IPS DF 6.9 (cell line): ENCODE measurements around the gene CCP110.

Experiments
- DNase-seq: peaks from one replicate; pipeline ENCODE4 v3.0.0-alpha.2; 2013; ENCODE audit warnings: low read depth, low spot score
- H3K27ac ChIP-seq: one replicate; pipeline ENCODE4 v1.5.1; 2013; ENCODE audit warnings: low read length, control low read depth
- H3K27me3 ChIP-seq: 2 replicates; pipeline ENCODE4 v1.6.1; 2013; ENCODE audit warnings: mild to moderate bottlenecking, low read length; ENCODE audit not compliant: control insufficient read depth, insufficient read depth
- H3K36me3 ChIP-seq: 2 replicates; pipeline ENCODE4 v1.6.1; 2013; ENCODE audit warnings: low read length; ENCODE audit not compliant: control insufficient read depth, insufficient read depth
- H3K4me1 ChIP-seq: 2 replicates; pipeline ENCODE4 v1.6.1; 2013; ENCODE audit warnings: low read length; ENCODE audit not compliant: control insufficient read depth, insufficient read depth
- H3K4me3 ChIP-seq: 2 replicates; pipeline ENCODE4 v1.5.1; 2013; ENCODE audit warnings: mild to moderate bottlenecking, low read length
- H3K9me3 ChIP-seq: 2 replicates; pipeline ENCODE4 v1.6.1; 2013; ENCODE audit warnings: low read length, inconsistent platforms; ENCODE audit not compliant: control insufficient read depth, insufficient read depth
- WGBS: extraction: QIAGEN DNeasy Blood & Tissue Kit; methylation state at CpG from one replicate; pipeline ENCODE4 v1.1.7; 2013; ENCODE audit warnings: mixed read lengths, missing lambda C conversion rate; ENCODE audit not compliant: insufficient read length, insufficient coverage; 5-methylcytosine and 5-hydroxymethylcytosine counted together

Gene CCP110

DNA sequence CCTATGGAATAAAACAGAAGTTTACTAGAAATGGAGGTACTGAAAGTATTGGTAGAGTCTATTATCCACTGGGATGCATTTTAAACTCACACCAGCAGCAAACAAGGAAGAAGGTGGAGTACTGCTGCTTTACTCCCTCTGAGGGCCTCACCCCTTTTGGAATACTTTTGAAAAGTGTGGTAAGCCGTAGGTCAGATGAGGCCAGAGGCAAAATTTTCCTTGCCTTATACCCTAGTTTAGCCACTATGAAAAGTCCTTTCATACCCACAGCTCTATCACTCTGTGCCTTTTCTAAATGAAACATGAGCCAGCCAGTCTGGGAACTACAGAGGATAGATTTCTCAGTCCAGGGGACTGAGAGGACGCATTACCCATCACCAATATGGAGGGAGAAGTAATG, 15.9 kb upstream of the CCP110 start:
- DNase-seq = no peak
- no peaks in the 10 kb centered on the region for H3K27me3 ChIP-seq
- peaks cover 14% of the 10 kb centered on the region; the same call in 1 of the 2 replicates for H3K36me3 ChIP-seq
- whole genome bisulfite sequencing = no CpG with 5 or more reads among the region's 2 CpGs
- no peak overlapping the region for H3K27ac ChIP-seq
- H3K9me3 ChIP-seq = no peaks in the 10 kb centered on the region
- H3K4me1 ChIP-seq = no peaks in the 10 kb centered on the region
- H3K4me3 ChIP-seq = no peak overlapping the region

DNA sequence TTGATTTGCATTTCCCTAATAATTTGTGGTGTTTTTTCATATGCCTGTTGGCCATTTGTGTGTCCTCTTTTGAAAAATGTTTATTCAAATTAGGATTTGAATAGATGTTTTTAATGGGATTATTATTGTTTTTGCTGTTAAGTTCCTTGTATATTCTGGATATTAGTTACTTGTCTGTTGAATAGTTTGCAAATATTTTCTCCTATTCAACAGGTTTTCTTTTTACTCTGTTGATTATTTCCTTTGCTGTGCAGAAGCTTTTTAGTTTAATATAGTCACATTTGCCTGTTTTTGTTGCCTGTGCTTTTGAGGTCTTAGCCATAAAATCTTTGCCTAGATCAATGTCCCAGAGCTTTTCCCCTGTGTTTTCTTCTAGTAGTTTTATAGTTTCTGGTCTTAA, 11.4 kb upstream of the CCP110 start:
- Histone ChIP-seq H3K27me3 (no peaks in the 10 kb centered on the region), H3K4me1 (no peaks in the 10 kb centered on the region), H3K36me3 (peaks cover 8% of the 10 kb centered on the region; the same call in 1 of the 2 replicates), H3K4me3 (no peak overlapping the region), H3K27ac (no peak overlapping the region), H3K9me3 (no peaks in the 10 kb centered on the region)
- DNase-seq = no peak

GRCh38 chr16:19513377-19514053, 10.2 kb upstream of the CCP110 start:
- H3K4me3 ChIP-seq = no peak overlapping the region
- no peak overlapping the region for H3K27ac ChIP-seq
- no peaks in the 10 kb centered on the region for H3K27me3 ChIP-seq
- WGBS = no CpG with 5 or more reads among the region's 4 CpGs
- no peaks in the 10 kb centered on the region for H3K9me3 ChIP-seq
- H3K4me1 ChIP-seq = no peaks in the 10 kb centered on the region
- peaks cover 8% of the 10 kb centered on the region; the same call in 1 of the 2 replicates for H3K36me3 ChIP-seq
- DNase-seq = no peak

DNA sequence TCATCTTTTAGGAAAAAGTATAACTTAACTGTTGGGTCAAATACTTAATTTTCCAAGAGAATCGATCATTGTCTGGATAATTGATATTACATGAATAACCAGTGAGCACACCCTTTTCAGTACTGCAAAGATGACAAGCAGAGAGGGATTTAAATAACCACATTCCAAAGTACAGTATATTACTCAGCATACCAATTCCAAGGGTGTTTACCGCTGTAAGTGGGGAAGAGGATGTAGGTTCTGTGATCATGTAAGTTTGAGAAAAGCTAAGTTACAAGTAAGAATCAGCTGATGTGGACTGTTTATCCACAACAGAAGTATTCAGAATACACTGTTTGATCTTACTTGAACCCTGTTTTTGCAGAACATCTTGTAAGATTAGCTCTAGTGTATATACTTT, 8.0 kb upstream of the CCP110 start:
- peaks cover 8% of the 10 kb centered on the region; the same call in 1 of the 2 replicates for H3K36me3 ChIP-seq
- no peak overlapping the region for H3K27ac ChIP-seq

DNA sequence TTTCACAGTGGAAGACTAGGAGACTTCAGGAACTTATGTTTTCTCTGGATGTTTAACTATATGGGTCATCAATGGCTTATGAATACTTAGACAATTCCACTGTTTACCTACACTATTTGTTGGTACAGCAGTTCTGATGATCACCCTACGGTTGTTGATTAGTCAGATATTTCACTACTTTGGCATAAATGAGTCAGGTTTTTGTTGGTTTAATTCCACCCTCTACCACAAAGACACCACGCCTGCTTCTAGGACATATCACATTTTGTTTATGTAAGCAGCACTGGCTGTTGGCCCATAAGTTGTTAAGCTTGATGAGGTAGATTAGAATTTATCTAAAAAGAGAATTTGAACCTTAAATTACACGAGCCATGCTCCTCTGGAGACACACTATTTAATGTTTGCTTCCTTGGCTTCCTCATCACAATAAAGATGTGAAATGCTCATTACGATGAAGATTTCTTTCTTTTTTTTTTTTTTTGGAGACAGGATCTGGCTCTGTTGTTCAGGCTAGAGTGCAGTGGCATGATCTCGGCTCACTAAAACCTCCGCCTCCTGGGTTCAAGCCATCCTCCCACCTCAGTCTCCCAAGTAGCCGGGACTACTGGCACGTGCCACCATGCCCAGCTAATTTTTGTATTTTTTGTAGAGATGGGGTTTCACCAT, 6.2 kb upstream of the CCP110 start:
- H3K27ac ChIP-seq = no peak overlapping the region
- no peaks in the 10 kb centered on the region for H3K9me3 ChIP-seq
- peaks cover 3% of the 10 kb centered on the region; the same call in 1 of the 2 replicates for H3K4me1 ChIP-seq
- H3K27me3 ChIP-seq = no peaks in the 10 kb centered on the region
- WGBS = no CpG with 5 or more reads among the region's 8 CpGs
- no peak overlapping the region for H3K4me3 ChIP-seq
- H3K36me3 ChIP-seq = peaks cover 8% of the 10 kb centered on the region; the same call in 1 of the 2 replicates
- no peak for DNase-seq

More for the DNA sequence above, 8.0 kb upstream of the CCP110 start:
- H3K4me3 ChIP-seq = no peak overlapping the region
- H3K4me1 ChIP-seq = no peaks in the 10 kb centered on the region
- no peak for DNase-seq
- H3K9me3 ChIP-seq = no peaks in the 10 kb centered on the region
- WGBS = no CpG with 5 or more reads among the region's 2 CpGs
- H3K27me3 ChIP-seq = no peaks in the 10 kb centered on the region

- Histone ChIP-seq H3K36me3 (peaks cover 8% of the 10 kb centered on the region; the same call in 1 of the 2 replicates), H3K4me1 (peaks cover 4% of the 10 kb centered on the region; the same call in 1 of the 2 replicates), H3K27ac (no peak overlapping the region), H3K4me3 (no peak overlapping the region), H3K27me3 (no peaks in the 10 kb centered on the region), H3K9me3 (no peaks in the 10 kb centered on the region)
- no CpG with 5 or more reads among the region's 2 CpGs for WGBS
- no peak for DNase-seq
Observed at GRCh38 chr16:19518388-19518787, 5.4 kb upstream of the CCP110 start.

DNA sequence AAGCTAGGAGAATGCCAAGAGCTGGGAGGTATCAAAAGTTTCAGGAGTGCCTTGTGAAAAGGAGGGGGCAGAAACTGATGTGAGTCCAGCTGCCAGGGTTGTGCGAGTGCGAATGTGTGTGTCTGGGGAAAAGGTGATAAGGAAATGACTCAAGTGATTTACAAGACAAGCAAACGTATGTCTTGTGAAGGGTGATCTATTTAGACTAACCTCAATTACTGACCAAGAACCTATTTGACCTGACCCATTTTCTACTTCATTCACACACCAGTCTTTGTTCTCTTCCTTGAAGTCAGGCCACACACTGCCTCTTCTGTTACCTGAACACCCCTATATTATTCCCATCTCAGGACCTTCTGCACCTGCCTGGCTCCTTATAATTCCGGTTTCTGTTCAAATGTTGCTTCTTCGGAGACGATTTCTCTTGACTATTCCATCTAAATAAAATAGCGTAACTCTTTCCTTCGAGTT, 2.8 kb upstream of the CCP110 start:
- DNase-seq = no peak
- peaks cover 4% of the 10 kb centered on the region; the same call in 1 of the 2 replicates for H3K4me1 ChIP-seq
- H3K9me3 ChIP-seq = no peaks in the 10 kb centered on the region
- no peaks in the 10 kb centered on the region for H3K27me3 ChIP-seq
- no CpG with 5 or more reads among the region's 8 CpGs for WGBS
- peak overlapping the region; percentile 77; the same call in 1 of the 2 replicates for H3K4me3 ChIP-seq
- H3K36me3 ChIP-seq = peaks cover 6% of the 10 kb centered on the region; the same call in 1 of the 2 replicates
- H3K27ac ChIP-seq = no peak overlapping the region

DNA sequence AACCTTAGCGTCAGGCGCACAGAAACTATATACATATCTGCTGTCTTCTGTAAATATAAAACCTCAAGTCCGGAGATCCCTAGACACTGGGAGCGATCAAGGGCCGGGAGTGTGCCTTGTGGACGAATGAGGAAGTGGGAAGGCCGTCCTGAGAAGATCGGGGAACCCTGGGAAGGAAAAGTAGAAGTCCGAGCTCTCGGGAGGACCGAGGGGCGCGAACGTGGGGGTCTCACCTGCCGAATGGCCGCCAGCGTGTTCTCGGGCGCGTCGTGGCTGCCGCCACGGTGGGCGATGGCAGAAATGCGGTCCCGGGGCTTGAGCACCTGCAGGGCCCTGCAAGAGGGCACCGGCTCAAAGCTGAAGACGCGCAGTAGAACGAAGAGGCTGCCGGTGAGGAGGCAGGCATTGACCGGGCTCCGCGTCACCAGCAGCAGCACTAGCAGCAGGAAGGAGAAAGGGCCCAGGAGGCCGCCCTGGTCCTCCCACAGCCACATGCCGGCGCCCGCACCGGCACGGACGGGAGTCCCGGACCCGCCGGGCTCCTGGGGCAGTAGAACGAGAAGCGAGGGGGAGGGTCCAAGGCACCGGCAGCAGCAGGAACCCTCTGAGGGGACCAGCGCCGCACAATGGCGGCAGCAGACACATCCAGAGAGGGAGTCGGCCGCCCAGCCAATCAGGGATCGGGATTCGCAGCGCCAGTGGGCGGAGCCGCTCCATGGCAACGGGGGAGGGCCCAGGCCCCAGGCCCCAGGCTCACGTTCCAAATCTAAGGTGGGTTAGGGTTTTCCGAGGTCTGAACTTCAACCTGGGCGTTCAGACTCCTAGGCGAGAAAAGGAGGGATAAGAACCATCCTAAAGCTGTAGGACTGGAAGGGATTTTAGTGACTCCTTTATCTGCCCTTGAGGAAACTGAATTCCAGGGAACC, 2.0 kb upstream of the CCP110 start, which contains the start of gene GDE1:
Gene GDE1, minus strand, starts transcription at position 628 of the 926 bp plus-strand sequence. Its CDS starts 134 bp downstream, at position 494.
- no peak within 1 kb of the TSS for H3K27ac ChIP-seq

GRCh38 chr16:19522397-19522732, 1.4 kb upstream of the CCP110 start:
- Histone ChIP-seq H3K4me1 (peaks cover 4% of the 10 kb centered on the region; the same call in 1 of the 2 replicates), H3K36me3 (no peaks in the 10 kb centered on the region), H3K27ac (no peak overlapping the region)

More for the DNA sequence above, 2.0 kb upstream of the CCP110 start, which contains the start of gene GDE1:
- H3K4me3 ChIP-seq = peak within 1 kb of the TSS; percentile 77
- H3K36me3 ChIP-seq = peaks cover 3% of the 10 kb centered on the region; the same call in 1 of the 2 replicates
- no peaks in the 10 kb centered on the region for H3K9me3 ChIP-seq
- H3K4me1 ChIP-seq = peaks cover 4% of the 10 kb centered on the region; the same call in 1 of the 2 replicates
- no peaks in the 10 kb centered on the region for H3K27me3 ChIP-seq
- peak; percentile 89 for DNase-seq
- WGBS = no CpG with 5 or more reads among the region's 62 CpGs

GRCh38 chr16:19522760-19523159, 982 bp upstream of the CCP110 start:
- no peak overlapping the region for H3K27ac ChIP-seq
- no peak for DNase-seq

More at GRCh38 chr16:19522397-19522732, 1.4 kb upstream of the CCP110 start:
- Histone ChIP-seq H3K27me3 (no peaks in the 10 kb centered on the region), H3K4me3 (no peak overlapping the region), H3K9me3 (no peaks in the 10 kb centered on the region)
- DNase-seq = no peak
- no CpG with 5 or more reads among the region's 5 CpGs for WGBS

More at GRCh38 chr16:19522760-19523159, 982 bp upstream of the CCP110 start:
- no CpG with 5 or more reads among the region's 2 CpGs for WGBS
- Histone ChIP-seq H3K9me3 (no peaks in the 10 kb centered on the region), H3K36me3 (no peaks in the 10 kb centered on the region), H3K4me3 (no peak overlapping the region), H3K4me1 (peaks cover 4% of the 10 kb centered on the region; the same call in 1 of the 2 replicates), H3K27me3 (no peaks in the 10 kb centered on the region)
